Gastroesophageal sphincter (tissue), 3 donors: ENCODE data around the gene ITPA.

ENCODE experiments used
- EP300 ChIP-seq: sonication (generic); formaldehyde crosslinking; IDR thresholded peaks from one replicate; pipeline ENCODE4 v1.6.1; 2017; ENCODE audit warnings: antibody characterized with exemption, mild to moderate bottlenecking
- POLR2A ChIP-seq, 2 donors: fragments of 450-650 bp; IDR thresholded peaks; one replicate each; pipeline ENCODE4 v1.6.1; 2017; ENCODE audit warnings: antibody characterized with exemption in 2 of 2, mild to moderate bottlenecking in 2 of 2, moderate library complexity in 1 of 2
- POLR2AphosphoS5 ChIP-seq: sonication (generic); formaldehyde crosslinking; IDR thresholded peaks from one replicate; pipeline ENCODE4 v1.6.1; 2017; ENCODE audit warnings: antibody characterized with exemption
- TF ChIP-seq, protein P1 (sequence below), 4 experiments: fragments of 200-600 bp in 2 of 4; fragments of 450-650 bp in 2 of 4; sonication (generic) in 1 of 4; IDR thresholded peaks; one replicate each; pipeline ENCODE4 v1.5.1; 2017 to 2019; ENCODE audit warnings: antibody characterized with exemption in 4 of 4, mild to moderate bottlenecking in 2 of 4, moderate library complexity in 2 of 4

DNA sequence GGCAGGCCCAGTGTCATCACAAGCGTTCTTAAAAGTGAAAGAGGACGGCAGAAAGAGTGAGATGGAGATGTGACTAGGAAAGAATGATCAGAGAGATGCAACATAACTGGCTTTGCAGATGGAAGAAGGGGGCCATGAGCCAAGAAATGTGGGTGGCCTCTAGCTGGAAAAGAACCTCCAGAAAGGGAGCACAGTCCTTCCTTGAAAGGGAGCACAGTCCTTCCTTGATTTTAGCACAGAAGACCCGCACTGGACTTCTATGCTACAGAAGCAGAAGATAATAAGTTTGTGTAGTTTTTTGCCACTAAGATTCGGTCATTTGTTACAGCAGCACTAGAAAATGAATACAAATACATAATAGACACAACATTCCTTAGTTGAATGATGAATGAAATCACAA is 29.0 kb upstream of the ITPA start:
- TF ChIP-seq, protein P1, sequence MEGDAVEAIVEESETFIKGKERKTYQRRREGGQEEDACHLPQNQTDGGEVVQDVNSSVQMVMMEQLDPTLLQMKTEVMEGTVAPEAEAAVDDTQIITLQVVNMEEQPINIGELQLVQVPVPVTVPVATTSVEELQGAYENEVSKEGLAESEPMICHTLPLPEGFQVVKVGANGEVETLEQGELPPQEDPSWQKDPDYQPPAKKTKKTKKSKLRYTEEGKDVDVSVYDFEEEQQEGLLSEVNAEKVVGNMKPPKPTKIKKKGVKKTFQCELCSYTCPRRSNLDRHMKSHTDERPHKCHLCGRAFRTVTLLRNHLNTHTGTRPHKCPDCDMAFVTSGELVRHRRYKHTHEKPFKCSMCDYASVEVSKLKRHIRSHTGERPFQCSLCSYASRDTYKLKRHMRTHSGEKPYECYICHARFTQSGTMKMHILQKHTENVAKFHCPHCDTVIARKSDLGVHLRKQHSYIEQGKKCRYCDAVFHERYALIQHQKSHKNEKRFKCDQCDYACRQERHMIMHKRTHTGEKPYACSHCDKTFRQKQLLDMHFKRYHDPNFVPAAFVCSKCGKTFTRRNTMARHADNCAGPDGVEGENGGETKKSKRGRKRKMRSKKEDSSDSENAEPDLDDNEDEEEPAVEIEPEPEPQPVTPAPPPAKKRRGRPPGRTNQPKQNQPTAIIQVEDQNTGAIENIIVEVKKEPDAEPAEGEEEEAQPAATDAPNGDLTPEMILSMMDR (IDR thresholded peaks at IDR 0.05), result no peak
- TF ChIP-seq EP300 (no peak), POLR2A (IDR thresholded peaks at IDR 0.05) (no peak), POLR2AphosphoS5 (no peak)
